Activated naive CD4-positive, alpha-beta T cell treated with anti-CD3 and anti-CD28 coated beads, Interleukin-2, amount 50 U/mL, for 72 hours (primary cell): ENCODE data around the gene OR52I1. TPM values are rescaled to one million over a fixed set of nuclear protein-coding genes. Genes with fewer than 3 reads are reported as not detected.

Source experiments
- ATAC-seq, 2 donors: fragments of 150-1000 bp; cut with Tn5 transposase; 2 replicates each; pipeline ENCODE4 v1.10.0; 2021; ENCODE audit warnings: mild to moderate bottlenecking in 2 of 2, moderate library complexity in 2 of 2
- DNase-seq, 2 donors: peaks; one replicate each; pipeline ENCODE4 v3.0.0; 2021 to 2022; ENCODE audit warnings: low spot score in 2 of 2
- H3K27ac Mint-ChIP-seq, 2 donors: one replicate each; pipeline ENCODE4 v1.8.0; 2022; ENCODE audit warnings: mild to moderate bottlenecking in 2 of 2, mixed read lengths in 2 of 2
- H3K36me3 Mint-ChIP-seq, 2 donors: one replicate each; pipeline ENCODE4 v1.8.0; 2022; ENCODE audit warnings: mixed read lengths in 2 of 2
- H3K9me3 Mint-ChIP-seq, 2 donors: one replicate each; pipeline ENCODE4 v1.8.0; 2022; ENCODE audit warnings: mixed read lengths in 2 of 2
- total RNA-seq, 2 donors: library from RNA; stranded (reverse); gene quantifications; one replicate each; pipeline ENCODE4 v1.2.3, GENCODE V29; 2022

OR52I1 gene
- not detected for total RNA-seq

GRCh38 chr11:4593739-4594138 is at the start of gene OR52I1:
TSS of gene OR52I1 (plus strand) at chr11:4594039. CDS start at chr11:4594039, 0 bp downstream.
- DNase-seq (no peak), ATAC-seq (no peak)
- H3K27ac Mint-ChIP-seq = no peak within 1 kb of the TSS
- no peaks in the 10 kb centered on the region for H3K36me3 Mint-ChIP-seq
- H3K9me3 Mint-ChIP-seq = no peaks in the 10 kb centered on the region

- H3K9me3 Mint-ChIP-seq = no peaks in the 10 kb centered on the region
- no peak for ATAC-seq
- H3K27ac Mint-ChIP-seq = no peak within 1 kb of the TSS
Measured at GRCh38 chr11:4544891-4545290, 48.9 kb upstream of the OR52I1 start, which contains the start of gene OR52M1. TSS of gene OR52M1 (plus strand) at chr11:4545191. CDS start at chr11:4545191, 0 bp downstream.

GRCh38 chr11:4546878-4547277 is 47.0 kb upstream of the OR52I1 start:
- Mint-ChIP-seq H3K36me3 (peaks cover 0 to 6% of the 10 kb centered on the region in 2 donors), H3K27ac (no peak overlapping the region), H3K9me3 (peaks cover 0 to 4% of the 10 kb centered on the region in 2 donors)
- no peak for DNase-seq
- ATAC-seq = no peak

More at GRCh38 chr11:4544891-4545290, 48.9 kb upstream of the OR52I1 start, which contains the start of gene OR52M1:
- no peaks in the 10 kb centered on the region for H3K36me3 Mint-ChIP-seq
- DNase-seq = no peak

- H3K27ac Mint-ChIP-seq = no peak overlapping the region
- peaks cover 0 to 6% of the 10 kb centered on the region in 2 donors for H3K36me3 Mint-ChIP-seq
- DNase-seq = no peak
- peaks cover 0 to 4% of the 10 kb centered on the region in 2 donors for H3K9me3 Mint-ChIP-seq
- no peak for ATAC-seq
Measured at GRCh38 chr11:4547416-4547815, 46.4 kb upstream of the OR52I1 start.

GRCh38 chr11:4551346-4551979 is 42.4 kb upstream of the OR52I1 start:
- H3K27ac Mint-ChIP-seq = no peak overlapping the region
- DNase-seq = no peak
- no peak for ATAC-seq
- peaks cover 0 to 4% of the 10 kb centered on the region in 2 donors for H3K9me3 Mint-ChIP-seq
- peaks cover 0 to 6% of the 10 kb centered on the region in 2 donors for H3K36me3 Mint-ChIP-seq

GRCh38 chr11:4559527-4560440 is 34.1 kb upstream of the OR52I1 start:
- no peak for ATAC-seq
- peaks cover 4 to 9% of the 10 kb centered on the region in 2 donors for H3K9me3 Mint-ChIP-seq
- DNase-seq = no peak

GRCh38 chr11:4560467-4560866 is 33.4 kb upstream of the OR52I1 start:
- Mint-ChIP-seq H3K27ac (no peak overlapping the region), H3K36me3 (peaks cover 0 to 10% of the 10 kb centered on the region in 2 donors), H3K9me3 (peaks cover 4 to 9% of the 10 kb centered on the region in 2 donors)
- ATAC-seq = no peak
- DNase-seq = no peak

More at GRCh38 chr11:4559527-4560440, 34.1 kb upstream of the OR52I1 start:
- Mint-ChIP-seq H3K36me3 (peaks cover 0 to 10% of the 10 kb centered on the region in 2 donors), H3K27ac (no peak overlapping the region)

- H3K36me3 Mint-ChIP-seq = peaks cover 0 to 10% of the 10 kb centered on the region in 2 donors
- peaks cover 4 to 9% of the 10 kb centered on the region in 2 donors for H3K9me3 Mint-ChIP-seq
- DNase-seq (no peak), ATAC-seq (no peak)
- no peak overlapping the region for H3K27ac Mint-ChIP-seq
Measured at GRCh38 chr11:4565371-4565770, 28.5 kb upstream of the OR52I1 start.

GRCh38 chr11:4569075-4569474 is 24.8 kb upstream of the OR52I1 start:
- DNase-seq (no peak), ATAC-seq (no peak)
- Mint-ChIP-seq H3K27ac (no peak overlapping the region), H3K36me3 (peaks cover 0 to 2% of the 10 kb centered on the region in 2 donors), H3K9me3 (peaks cover 0 to 5% of the 10 kb centered on the region in 2 donors)

- Mint-ChIP-seq H3K36me3 (no peaks in the 10 kb centered on the region), H3K9me3 (no peaks in the 10 kb centered on the region), H3K27ac (no peak overlapping the region)
- DNase-seq (no peak), ATAC-seq (no peak)
Measured at GRCh38 chr11:4576880-4577279, 17.0 kb upstream of the OR52I1 start.

- no peak for ATAC-seq
- no peak for DNase-seq
- Mint-ChIP-seq H3K27ac (no peak overlapping the region), H3K9me3 (no peaks in the 10 kb centered on the region), H3K36me3 (no peaks in the 10 kb centered on the region)
Measured at GRCh38 chr11:4577761-4578160, 16.1 kb upstream of the OR52I1 start.

- no peaks in the 10 kb centered on the region for H3K9me3 Mint-ChIP-seq
- no peaks in the 10 kb centered on the region for H3K36me3 Mint-ChIP-seq
- no peak for DNase-seq
- no peak overlapping the region for H3K27ac Mint-ChIP-seq
- ATAC-seq = no peak
Measured at GRCh38 chr11:4578624-4579023, 15.2 kb upstream of the OR52I1 start.

- ATAC-seq = no peak
- no peak for DNase-seq
- Mint-ChIP-seq H3K36me3 (no peaks in the 10 kb centered on the region), H3K27ac (no peak overlapping the region), H3K9me3 (no peaks in the 10 kb centered on the region)
Measured at GRCh38 chr11:4580124-4580523, 13.7 kb upstream of the OR52I1 start.

- no peaks in the 10 kb centered on the region for H3K9me3 Mint-ChIP-seq
- DNase-seq = no peak
- no peak for ATAC-seq
- no peaks in the 10 kb centered on the region for H3K36me3 Mint-ChIP-seq
- peak within 1 kb of the TSS in 1 of 2 donors; percentile 50 for H3K27ac Mint-ChIP-seq
Measured at GRCh38 chr11:4581443-4581842, 12.4 kb upstream of the OR52I1 start, which contains the start of gene OR52I2. TSS of gene OR52I2 (plus strand) at chr11:4581743.

GRCh38 chr11:4589017-4589416 is 4.8 kb upstream of the OR52I1 start:
- DNase-seq (no peak), ATAC-seq (no peak)
- no peaks in the 10 kb centered on the region for H3K36me3 Mint-ChIP-seq
- no peaks in the 10 kb centered on the region for H3K9me3 Mint-ChIP-seq
- H3K27ac Mint-ChIP-seq = no peak overlapping the region

- peaks cover 3 to 8% of the 10 kb centered on the region in 2 donors for H3K9me3 Mint-ChIP-seq
- no peak overlapping the region for H3K27ac Mint-ChIP-seq
- ATAC-seq (no peak), DNase-seq (no peak)
- peaks cover 0 to 19% of the 10 kb centered on the region in 2 donors for H3K36me3 Mint-ChIP-seq
Measured at GRCh38 chr11:4605057-4605456, 11.2 kb downstream of the OR52I1 start.
